ENCODE measurements around the gene COL19A1.

DNA sequence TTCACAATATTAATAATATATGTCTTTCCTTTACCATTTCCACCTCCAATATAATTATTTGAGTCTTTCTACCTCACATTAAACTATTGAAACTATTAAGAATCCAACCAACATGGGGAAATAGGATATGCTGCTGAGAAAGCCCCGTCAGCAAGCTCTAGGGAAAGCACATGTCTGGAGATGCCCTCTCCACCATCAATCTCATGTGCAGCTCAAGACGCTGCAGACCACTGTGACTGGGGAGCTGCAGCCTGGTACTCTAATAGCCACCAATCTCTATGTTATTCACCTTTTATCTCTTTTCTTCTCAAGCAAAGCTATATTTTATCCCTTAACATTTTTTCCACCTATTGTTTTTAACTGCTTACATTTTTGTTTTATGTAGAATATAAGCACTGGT is 386.2 kb downstream of the COL19A1 start:
- TF ChIP-seq, protein P1, sequence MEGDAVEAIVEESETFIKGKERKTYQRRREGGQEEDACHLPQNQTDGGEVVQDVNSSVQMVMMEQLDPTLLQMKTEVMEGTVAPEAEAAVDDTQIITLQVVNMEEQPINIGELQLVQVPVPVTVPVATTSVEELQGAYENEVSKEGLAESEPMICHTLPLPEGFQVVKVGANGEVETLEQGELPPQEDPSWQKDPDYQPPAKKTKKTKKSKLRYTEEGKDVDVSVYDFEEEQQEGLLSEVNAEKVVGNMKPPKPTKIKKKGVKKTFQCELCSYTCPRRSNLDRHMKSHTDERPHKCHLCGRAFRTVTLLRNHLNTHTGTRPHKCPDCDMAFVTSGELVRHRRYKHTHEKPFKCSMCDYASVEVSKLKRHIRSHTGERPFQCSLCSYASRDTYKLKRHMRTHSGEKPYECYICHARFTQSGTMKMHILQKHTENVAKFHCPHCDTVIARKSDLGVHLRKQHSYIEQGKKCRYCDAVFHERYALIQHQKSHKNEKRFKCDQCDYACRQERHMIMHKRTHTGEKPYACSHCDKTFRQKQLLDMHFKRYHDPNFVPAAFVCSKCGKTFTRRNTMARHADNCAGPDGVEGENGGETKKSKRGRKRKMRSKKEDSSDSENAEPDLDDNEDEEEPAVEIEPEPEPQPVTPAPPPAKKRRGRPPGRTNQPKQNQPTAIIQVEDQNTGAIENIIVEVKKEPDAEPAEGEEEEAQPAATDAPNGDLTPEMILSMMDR (optimal IDR thresholded peaks at IDR 0.05 in 1 of 3, IDR thresholded peaks at IDR 0.05 in 1 of 3, conservative IDR thresholded peaks at IDR 0.05 in 1 of 3; ENCODE audit: extremely low read depth in 1 of 3, insufficient read depth in 2 of 3, low read length in 3 of 3) = no peak
- no peak for TF ChIP-seq EZH2 (IDR thresholded peaks at IDR 0.05; ENCODE audit: low read length)

Data from keratinocyte (primary cell).